Fibroblast of the aortic adventitia (primary cell): ENCODE data around the gene FGD3. TPM values are rescaled to one million over a fixed set of nuclear protein-coding genes. Genes with fewer than 3 reads are reported as not detected.
A peak's percentile ranks its signal among the peaks of the same experiment; 100 is the strongest.

Experiments
- DNase-seq: peaks from one replicate; pipeline ENCODE4 v3.0.0-alpha.2; 2010; ENCODE audit warnings: low read depth
- H3K4me3 ChIP-seq: 2 replicates; pipeline ENCODE4 v1.5.1; 2011; ENCODE audit warnings: low read depth, mild to moderate bottlenecking, control low read depth, low read length, moderate library complexity
- total RNA-seq: library from RNA; depleted of rRNA; stranded (reverse); fragments of >200 nt; gene quantifications from 2 replicates; pipeline ENCODE4 v1.2.3, GENCODE V29; 2012; ENCODE audit warnings: low replicate concordance
- TF ChIP-seq, protein P1 (sequence below): IDR thresholded peaks from 2 replicates; pipeline ENCODE4 v1.5.1; 2011; ENCODE audit warnings: mild to moderate bottlenecking, low read length, control low read depth, inconsistent platforms; ENCODE audit not compliant: insufficient read depth

FGD3 gene
- total RNA-seq, 1 donor, result not detected

DNA sequence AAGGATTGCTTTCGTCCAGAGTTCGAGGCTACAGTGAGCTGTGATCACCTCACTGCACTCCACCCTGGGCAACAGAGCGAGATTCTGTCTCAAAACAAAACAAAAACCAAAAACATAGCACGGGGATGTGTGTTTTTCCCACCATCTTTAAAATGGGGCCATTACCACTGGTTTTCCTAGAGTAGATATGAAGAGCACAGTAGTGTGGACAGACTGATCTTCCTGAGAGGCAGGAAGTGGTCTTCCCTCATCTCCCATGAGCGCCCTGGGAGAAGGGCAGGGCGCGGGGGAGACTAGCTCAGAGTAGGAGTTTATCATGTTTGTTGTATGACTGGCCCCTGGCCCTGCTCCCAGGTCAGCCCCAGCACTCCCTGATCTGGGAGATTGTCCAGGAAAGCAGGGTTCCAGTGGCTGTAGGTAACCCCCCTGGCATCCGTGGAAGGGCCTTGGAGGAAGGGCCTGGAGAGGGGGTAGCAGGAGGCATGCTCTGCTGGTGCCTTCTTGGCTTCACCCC is 113.5 kb downstream of the FGD3 start:
- TF ChIP-seq, protein P1, sequence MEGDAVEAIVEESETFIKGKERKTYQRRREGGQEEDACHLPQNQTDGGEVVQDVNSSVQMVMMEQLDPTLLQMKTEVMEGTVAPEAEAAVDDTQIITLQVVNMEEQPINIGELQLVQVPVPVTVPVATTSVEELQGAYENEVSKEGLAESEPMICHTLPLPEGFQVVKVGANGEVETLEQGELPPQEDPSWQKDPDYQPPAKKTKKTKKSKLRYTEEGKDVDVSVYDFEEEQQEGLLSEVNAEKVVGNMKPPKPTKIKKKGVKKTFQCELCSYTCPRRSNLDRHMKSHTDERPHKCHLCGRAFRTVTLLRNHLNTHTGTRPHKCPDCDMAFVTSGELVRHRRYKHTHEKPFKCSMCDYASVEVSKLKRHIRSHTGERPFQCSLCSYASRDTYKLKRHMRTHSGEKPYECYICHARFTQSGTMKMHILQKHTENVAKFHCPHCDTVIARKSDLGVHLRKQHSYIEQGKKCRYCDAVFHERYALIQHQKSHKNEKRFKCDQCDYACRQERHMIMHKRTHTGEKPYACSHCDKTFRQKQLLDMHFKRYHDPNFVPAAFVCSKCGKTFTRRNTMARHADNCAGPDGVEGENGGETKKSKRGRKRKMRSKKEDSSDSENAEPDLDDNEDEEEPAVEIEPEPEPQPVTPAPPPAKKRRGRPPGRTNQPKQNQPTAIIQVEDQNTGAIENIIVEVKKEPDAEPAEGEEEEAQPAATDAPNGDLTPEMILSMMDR, result no peak
- H3K4me3 ChIP-seq, result no peak overlapping the region
- DNase-seq, result peak; percentile 33

DNA sequence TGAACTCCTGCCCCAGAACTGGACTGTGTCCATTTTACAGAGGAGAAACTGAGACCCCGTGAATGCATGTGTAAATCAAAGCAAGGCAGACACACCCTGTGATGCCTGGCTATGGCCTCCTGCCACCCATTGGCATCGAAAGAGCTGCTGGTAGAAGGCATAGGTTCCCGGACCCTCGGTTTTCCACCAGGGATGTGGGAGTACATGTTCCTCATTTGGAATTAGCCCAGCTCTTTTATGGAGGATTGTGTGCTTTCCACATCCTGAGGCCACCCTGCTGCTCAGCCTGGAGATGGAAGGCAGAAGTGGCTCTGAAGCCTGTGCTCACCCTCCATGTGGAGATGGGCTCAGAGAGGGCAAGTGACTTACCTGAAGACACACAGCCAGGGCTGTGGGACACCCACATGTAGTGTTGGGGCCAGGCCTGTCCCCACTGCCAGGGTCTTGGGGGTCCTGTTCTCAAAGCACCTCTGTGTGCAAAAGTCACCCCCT is 114.0 kb downstream of the FGD3 start:
- H3K4me3 ChIP-seq, result no peak overlapping the region
- DNase-seq, result no peak
- TF ChIP-seq, protein P1, result no peak

DNA sequence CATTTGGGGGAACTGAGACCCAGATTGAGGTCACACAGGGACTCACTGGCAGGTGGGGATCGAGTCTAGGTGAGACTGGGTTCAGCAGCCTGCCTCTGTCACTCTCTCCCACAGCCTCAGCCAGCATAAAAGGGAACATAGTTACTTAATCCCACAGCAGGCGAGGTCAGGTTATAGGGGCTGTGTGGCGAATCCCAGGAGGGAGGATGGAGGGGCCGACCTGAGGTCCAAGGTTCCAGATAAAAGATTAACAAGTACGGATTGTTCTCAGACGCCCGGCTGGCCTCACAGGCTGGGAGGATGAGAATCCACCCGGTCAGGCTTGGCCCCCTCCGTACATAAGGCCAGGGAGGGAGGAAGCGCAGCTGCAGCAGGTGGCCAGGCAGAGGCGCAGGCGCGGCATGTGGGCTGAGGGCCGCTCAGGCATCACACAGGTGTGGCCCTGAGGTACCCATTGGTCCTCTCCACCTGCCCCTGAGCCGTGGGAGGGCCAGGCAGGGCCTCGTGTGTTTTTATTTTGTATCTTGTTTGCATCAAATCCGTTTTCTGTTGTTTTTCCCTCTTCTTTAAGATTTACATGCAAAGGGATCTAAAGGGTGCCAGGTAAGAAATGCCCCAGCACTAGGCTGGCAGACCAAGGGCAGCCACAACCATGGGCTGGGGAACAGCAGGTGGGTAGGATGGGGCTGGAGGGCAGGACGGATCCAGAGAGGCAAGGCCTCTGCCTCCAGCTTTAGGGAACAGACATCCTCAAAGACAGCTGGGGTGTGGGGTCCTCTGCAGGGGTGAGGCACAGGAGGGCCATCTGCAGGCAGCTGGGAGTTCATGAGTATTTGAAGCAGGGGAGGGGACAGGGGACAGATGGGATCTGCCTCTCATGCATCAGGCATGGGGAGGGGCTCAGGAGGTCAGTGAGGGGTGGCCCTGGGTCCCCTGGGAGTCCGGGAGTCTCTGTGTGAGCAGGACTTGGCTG is 114.8 kb downstream of the FGD3 start:
- no peak for DNase-seq
- no peak overlapping the region for H3K4me3 ChIP-seq
- TF ChIP-seq, protein P1, result no peak

DNA sequence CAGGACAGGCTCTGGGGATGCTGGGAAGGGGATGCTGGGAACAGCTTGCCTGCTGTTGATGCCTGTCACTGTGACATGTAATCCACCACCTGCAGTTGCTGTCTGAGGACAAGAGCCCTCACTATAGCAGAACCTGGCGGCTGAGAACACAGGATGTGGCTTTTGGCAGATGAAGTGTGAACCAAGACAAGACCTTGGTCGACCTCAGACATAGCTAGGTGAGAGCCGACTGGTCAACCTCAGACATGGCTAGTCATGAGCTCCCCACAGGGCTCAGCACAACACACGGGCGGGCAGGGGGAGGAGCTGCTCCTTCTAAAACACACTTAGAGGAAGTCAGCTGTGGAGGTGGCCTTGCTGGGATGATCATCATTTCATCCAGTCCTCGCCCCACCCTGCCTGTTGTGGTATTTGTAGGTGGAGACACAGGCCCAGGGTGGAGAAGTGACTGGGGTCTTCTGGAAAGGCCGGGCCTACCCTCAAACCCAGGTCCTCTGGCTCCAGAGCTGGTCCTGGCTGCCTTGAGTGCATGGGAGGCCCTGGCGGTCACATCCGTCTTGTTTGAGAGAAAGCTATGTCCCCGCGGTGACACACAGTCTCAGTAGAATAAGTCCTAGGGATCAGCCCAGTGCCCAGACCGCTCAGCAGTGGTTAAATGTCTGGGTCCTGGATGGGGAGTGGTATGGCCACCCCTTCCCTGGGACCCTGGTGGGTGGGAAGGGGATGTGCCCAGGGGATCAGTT is 117.2 kb downstream of the FGD3 start:
- no peak overlapping the region for H3K4me3 ChIP-seq
- DNase-seq, result no peak
- TF ChIP-seq, protein P1, result no peak

DNA sequence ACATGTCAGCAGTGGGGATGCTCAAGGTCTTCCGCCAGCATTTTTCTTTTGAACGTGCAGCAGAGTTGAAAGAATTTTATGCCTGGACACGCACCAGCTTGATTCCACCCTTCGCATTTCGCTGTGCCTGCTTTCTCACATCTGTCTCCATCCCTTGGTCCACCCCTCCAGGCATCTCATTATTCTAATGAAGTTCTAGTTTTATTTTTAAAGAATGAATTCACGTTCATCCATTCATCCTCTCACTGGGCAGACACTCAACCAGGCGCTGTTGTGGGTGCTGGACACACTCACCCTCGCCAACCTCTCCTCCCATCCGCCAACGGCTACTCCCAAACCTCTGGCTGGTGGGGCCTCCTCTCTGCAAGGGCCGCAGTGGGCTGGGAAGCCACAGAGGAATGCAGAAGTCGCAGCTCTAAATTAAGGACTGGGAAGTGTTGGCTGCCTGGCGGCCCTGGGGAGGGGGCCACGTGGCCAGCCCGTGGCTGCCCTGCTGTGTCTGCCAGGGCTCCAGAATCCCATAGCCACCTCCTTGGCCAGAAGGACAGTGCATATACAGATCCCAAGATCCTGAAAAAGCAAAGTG is 117.9 kb downstream of the FGD3 start:
- TF ChIP-seq, protein P1, result no peak
- DNase-seq, result no peak

DNA sequence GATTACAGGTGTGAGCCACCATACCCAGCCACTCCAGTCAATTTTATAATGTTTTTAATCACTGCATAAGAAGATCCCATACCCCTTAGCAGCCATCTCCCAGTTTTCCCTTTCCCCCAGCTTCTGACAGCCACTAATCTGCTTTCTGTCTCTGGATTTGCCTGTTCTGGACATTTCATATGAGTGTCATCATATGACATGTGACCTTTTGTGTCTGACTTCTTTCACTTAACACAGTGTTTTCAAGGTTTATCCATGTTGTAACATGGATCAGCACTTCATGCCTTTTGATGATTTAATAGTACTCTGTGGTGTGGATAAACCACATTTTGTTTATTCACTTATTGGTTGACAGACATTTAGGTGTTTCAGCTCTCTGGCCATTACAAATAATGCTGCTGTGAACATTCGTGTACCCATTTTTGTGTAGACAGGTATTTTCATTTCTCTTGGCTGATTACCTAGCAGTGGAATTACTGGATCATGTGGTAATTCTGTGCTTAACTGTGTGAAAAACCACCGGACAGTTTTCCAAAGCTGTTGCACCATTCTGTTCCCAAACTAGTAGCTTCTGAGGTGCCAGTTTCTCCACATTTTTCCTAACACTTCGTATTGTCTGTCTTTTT is 119.8 kb downstream of the FGD3 start:
- no peak overlapping the region for H3K4me3 ChIP-seq
- TF ChIP-seq, protein P1, result no peak
- DNase-seq, result no peak

More for the DNA sequence above, 117.9 kb downstream of the FGD3 start:
- H3K4me3 ChIP-seq, result no peak overlapping the region
